GM19395 (cell line): ENCODE data around the gene NUDT17.

Source experiments
- ATAC-seq: cut with Tn5 transposase; IDR thresholded peaks from one replicate; pipeline ENCODE4 v1.9.1; 2021; ENCODE audit warnings: mild to moderate bottlenecking, moderate library complexity; ENCODE audit not compliant: unreplicated experiment

The NUDT17 gene

GRCh38 chr1:145887631-145888030 is 42.2 kb downstream of the NUDT17 start:
- ATAC-seq, result no peak

DNA sequence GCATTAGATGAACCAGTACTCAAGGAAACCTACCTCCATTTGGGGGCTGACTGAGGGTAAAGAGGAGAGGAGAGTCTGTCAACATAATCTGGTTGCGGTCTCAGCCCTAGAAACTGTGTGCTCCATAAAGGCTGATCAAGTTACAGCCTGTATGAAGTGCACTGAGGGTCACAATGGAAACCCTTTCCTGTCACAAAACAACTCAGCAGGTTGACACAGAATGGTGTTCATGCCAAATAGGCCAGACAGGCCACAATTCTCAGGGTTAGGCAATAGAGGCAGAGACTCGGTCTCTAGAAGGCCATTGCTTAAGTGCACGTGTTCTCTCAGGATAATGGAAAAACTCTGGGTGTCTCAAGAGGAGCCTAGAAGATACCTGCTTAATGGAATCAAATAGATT is 44.3 kb downstream of the NUDT17 start:
- no peak for ATAC-seq

- ATAC-seq, result no peak
Measured at GRCh38 chr1:145891143-145891542, 45.7 kb downstream of the NUDT17 start.

DNA sequence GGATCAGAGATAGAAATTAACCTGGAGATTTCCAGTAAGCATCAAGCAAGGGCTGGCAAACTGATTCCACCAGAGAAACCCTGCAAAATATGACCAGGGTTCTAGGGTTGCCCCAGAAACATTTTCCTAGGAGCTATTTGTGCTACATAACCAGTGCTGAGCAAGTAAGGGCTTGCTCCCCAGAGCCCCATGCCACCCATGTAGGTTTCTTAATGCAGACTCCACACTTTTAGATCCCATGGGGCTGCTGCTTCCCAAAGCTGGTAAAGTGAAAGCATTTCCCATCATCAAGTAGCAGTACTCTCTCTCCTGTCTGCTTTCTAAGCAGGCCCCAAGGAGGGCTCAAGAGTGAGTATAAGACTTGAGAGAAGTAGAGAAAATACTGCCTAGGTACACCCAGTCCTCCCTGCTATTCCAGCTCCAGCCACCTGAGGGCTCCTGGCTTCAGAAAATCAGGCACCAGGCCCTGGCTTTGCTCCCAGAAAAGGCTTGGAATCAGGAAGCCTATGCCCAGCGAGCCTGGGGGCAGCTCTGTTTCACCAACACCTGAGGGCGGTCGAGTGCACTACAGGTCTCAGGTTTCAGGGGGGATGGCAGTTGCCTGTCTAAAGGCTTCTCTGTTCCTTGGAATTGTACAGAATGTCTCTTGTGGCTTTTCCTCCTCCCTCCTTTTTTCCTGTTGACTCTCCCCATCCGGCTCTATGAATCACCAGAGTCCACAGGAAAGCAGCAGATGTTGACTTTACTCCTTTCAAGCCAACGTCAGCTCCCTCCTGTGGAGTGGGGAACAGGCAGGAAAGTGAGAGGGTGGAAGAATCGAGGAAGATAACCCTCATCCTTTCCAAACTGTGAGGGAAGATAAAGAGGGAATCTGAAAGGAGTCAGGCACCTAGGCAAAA is 46.4 kb downstream of the NUDT17 start:
- peak; percentile 49 for ATAC-seq

DNA sequence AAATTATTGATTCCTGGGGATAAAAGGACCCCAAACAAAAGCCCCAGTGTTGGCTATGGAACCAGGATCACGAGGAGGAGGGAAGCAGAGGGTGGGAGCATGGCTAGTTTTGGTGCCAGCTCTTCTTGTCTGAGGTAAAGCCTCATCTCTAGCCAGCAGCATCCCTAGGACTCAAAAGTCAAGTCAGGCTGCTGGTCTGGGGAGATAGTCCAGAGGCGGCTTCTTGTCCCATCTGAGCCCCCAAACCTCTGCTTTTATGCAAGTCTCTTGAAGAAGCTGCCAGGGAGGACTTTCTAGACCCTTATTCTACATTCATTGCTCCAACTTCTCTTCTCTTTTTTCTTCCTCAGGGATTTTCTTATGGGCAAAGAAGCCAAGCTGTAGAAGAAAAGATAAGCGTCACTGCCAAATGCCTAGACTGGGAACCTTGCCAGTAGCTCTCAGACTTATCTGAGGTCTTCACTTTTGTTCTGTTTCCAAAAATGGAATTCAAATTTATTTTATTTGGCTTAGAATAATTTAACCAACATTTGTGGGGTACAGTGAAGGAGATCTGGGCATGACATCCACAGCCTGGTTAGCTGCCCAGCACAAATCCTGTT is 47.2 kb downstream of the NUDT17 start:
- no peak for ATAC-seq

GRCh38 chr1:145893306-145894055 is 48.1 kb downstream of the NUDT17 start:
- no peak for ATAC-seq

DNA sequence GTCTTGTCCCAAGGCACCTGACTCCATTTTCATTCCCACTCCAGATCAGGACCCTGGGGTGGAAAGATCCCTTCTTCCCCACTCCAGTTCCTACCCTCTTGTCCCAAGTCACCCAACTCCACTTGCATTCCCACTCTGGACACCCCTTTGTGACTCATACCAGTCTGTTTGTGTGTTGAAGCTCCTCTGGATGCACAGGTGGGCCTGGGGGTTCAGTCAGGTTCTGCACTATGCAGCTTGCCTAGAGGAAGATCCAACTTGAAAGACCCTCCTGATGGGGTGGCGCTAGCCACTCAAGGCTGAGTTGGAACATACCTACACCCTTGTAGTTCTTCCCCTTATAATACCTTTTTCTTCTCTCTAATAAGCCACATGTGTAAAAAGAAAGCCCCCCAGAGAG is 50.0 kb downstream of the NUDT17 start:
- no peak for ATAC-seq

GRCh38 chr1:145897969-145898368 is 52.5 kb downstream of the NUDT17 start:
- no peak for ATAC-seq
